HG03060 (cell line): ENCODE measurements around the gene DIS3L2.
"Not testable (repeated sequence)": the region's sequence is repeated elsewhere in the genome, so short reads cannot be mapped to it uniquely, and the experiment has no call there.

Experiments
- ATAC-seq: cut with Tn5 transposase; IDR thresholded peaks from one replicate; pipeline ENCODE4 v1.9.1; 2021; ENCODE audit warnings: low read depth, moderate number of reproducible peaks; ENCODE audit not compliant: unreplicated experiment

Gene DIS3L2

DNA sequence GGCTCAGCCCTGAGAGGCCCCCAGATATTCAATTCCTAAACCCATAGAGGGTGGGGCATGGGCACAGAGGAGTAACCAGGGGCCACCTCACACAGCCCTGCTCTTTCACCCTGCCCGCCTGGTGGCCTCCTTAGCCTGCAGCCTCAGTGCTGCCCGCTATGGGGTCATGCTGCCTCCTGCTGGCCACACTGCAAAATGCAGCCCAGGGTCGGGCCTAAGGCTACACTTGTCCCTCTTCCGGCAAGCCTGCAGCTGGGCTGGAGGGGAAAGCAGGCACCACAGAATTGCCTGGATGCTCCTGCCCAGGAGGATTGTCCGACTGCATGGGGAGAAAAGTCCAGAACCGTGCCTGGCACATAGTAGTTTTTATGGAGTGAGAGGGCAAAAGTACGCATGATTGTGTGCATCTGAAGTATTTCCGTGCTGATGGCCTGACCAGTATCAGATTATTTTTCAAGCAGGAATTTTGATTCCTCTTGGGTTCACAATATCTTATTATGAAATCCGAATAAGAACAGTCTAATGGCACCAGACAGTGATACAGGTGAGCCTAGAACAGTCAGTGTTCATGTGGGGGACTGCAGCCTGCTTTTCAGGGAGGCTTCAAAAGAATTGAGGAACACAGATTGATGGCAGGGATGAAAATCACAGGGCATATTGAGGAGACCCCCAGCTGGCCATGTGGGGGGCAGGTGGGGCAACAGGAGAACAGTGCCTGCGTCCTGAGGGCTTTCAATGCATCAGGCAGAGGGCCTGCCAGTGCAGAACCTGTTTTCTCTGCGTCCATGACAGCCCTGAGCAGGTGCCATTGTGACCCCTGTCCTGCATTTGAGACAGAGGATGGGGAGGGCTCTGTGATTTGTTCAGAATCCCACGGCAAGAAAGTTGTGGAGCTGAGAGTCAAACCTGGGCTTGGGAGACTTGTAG lies 365.9 kb downstream of the DIS3L2 start:
- no peak for ATAC-seq

DNA sequence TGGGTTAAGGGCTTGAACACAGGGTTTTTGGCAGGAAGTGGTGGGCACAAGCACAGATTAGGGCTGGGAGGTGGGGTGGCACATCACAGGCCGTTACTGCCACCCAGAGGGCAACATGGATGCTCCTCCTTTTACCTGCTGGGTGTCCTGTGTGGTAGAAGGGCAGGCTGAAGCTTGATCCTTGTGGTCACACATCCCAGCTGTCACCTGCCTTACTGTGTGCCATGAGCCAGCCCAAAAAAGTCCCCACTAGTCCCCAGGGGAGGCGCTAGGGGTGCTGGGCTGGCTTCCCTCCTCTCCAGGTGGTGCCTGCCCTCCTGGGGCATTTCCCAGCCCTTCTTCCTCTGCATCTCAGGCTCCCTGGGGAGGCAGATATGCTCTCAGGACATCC lies 366.5 kb downstream of the DIS3L2 start:
- ATAC-seq: no peak

DNA sequence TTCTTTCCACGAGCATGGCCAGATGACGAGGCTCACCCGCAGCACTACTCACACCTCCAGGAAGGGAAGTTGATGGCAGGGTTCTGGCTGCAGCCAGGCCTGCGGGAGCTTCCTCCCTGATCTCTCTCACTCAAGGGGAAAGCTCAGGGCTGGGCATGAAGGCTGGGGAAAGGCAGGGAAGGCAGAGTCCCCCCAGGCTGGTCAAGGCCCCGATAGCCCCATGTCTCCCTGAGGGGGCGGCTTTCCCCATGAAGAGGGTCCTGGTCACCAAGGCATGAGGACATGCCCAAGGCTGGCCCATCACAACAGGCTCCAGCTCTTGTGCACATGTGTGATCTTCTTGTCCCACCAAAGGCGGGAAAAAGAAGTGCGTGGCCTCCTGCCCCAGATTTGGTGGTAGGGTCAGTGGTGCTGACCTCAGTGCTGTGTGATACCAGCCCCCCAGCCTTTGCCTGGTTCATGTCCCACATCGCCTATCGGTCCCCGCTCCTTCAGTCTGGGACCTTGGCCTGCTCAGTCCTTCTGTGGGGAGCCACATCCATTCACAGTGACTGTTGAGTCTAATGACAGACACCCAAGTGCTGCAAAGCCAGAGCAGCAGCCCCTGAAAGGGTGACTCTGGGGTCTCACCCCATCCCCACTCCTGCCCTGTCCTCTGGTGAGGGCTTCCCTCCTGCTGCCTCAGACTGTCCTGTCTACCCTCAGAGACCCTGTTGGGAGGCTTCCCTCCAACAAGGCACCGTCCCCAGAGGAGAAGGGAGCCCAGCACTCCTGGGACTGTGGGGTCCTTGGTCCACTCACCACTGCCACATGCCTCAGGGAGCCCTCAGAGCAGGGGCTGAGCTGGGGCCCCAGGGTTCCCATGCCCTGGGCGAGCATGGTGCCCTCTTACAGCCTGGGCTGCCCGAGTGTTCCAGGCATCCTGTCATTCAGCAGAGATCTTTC lies 367.3 kb downstream of the DIS3L2 start:
- no peak for ATAC-seq

DNA sequence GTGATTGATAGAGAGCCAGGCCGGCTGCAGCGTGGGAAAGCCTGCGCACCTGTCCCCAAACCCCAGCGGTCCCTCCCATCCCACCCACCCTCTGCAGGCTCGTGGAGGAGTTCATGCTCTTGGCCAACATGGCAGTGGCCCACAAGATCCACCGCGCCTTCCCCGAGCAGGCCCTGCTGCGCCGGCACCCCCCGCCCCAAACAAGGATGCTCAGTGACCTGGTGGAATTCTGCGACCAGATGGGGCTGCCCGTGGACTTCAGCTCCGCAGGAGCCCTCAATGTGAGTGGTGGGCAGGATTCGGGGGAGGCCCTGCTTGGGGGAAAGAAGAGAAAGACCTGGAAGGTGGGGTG lies 368.2 kb downstream of the DIS3L2 start:
- ATAC-seq: no peak

DNA sequence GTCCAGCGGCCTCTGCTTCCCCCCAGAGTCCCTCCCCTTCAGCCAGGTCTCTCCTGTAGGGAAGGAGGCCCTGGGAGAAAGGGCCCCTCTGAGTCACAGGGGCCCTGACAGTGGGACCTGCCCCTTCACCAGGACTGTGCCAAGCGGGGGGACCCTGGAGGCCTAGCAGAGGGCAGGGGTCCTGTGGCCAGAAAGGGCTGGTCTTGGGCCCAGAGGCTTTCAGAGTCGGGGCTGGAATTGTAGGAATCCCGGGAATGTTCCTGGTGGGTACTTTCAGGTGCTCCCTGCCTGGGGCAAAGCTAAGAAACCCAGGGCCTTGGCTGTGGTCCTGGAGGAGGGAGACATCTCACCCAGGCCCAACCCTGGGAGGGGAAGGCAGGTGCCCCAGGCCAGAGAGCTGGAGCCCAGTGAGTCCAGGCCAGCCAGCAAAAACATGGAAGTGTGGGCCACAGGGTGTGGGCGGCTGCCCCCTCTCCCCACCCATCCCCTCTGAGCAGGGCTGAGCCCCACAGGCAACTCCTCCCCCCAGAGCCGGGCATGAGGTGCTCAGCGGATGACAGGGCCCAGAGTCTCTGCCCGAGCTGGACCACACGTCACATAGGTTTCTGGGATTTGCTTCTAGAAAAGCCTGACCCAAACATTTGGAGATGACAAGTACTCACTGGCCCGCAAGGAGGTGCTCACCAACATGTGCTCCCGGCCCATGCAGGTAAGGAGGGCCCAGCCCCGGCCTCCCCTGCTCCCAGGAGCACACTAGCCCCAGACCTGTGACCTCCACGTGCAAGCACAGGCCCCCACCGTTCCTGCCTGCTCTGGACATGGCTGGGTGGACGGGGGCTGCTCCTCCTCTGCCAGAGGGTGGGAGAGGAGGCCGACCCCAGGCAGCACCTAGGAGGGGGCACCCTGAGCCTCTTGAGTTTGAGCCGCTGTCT lies 368.8 kb downstream of the DIS3L2 start:
- ATAC-seq: no peak

DNA sequence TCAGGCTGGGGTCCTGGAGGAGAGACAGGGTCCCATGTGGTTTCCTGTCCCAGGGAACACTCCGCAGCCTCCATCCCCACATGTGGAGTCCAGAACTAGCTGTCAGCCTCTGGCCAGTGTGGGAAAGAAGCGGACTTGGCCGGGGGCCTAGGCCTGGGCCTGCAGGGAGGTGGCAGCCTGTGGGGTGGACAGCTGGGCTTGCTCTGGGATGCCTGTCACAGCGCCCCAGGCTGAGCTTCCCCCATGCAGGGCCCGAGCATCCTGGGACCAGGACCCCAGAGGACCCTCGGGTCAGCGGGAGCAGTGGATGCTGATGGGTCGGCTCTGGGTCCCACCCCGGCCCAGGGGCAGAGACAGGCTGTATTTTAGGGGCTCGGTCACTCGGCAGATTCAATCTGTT lies 369.5 kb downstream of the DIS3L2 start:
- not testable (repeated sequence) for ATAC-seq

DNA sequence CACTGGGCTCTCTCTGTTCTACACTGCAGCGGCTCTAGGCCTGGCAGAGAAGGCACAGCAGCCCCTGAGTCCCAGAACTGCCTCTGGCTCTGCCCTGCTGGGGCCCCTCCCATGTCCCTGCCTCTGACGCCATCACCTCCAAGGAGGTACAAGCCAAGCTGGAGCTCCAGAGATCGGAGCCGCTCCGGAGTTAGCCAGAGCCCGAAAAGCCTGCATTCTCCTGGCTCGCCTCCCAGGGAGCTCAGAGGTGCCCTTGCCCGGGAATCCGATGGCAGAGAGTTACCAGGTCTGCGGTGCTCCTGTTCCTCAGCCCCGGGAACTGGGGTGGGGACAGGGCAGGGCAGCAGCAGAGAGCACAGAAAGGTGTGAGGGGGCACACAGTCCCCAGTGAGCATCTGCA lies 370.1 kb downstream of the DIS3L2 start:
- not testable (repeated sequence) for ATAC-seq

DNA sequence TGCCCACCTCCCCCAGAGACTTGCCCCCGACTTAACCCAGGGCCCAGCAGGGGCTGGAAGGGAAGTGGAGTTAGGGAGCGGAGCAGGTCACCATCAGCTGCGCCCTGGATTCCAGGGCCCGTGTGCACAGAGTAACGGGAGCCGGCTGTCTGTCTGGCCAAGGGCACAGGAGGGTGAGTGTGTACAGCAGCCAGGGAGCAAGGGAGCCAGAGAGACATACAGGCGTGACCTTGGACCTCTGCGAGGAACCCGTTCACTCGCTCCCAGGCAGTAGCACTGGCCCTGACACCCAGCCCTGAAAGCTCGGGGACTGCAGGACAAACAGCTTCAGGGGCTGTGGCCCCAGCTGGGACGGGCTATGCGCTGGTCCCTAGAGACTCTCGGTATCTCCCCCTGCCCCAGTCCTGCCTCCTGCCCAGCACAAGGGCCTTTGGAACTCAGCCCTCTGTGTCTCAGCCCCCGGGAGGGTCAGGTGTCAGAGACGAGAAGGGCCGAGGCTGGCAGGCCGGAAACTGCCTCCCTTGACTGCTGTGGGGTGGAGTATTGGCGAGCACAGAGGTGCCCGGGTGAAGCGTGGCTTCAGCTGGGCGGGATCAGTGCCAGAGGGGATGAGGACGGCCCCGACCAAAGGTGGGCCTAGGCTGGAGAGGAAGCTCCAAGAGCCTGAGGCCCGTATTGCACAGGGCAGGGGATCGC lies 370.9 kb downstream of the DIS3L2 start:
- not testable (repeated sequence) for ATAC-seq

DNA sequence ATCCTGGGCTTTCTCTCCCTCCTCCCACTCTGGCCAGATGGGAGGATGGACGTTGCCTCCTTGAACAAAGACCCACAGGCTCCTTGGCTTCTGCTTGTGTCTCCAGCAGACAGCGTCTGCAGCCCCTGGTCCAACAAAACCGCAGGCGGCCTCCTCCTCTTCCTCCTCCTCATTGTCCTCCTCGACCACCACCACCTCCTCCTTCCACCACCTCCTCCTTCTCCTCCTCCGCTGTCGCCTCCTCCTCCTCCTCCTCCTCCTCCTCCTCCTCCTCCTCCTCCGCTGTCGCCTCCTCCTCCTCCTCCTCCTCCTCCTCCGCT lies 371.4 kb downstream of the DIS3L2 start:
- no peak for ATAC-seq

DNA sequence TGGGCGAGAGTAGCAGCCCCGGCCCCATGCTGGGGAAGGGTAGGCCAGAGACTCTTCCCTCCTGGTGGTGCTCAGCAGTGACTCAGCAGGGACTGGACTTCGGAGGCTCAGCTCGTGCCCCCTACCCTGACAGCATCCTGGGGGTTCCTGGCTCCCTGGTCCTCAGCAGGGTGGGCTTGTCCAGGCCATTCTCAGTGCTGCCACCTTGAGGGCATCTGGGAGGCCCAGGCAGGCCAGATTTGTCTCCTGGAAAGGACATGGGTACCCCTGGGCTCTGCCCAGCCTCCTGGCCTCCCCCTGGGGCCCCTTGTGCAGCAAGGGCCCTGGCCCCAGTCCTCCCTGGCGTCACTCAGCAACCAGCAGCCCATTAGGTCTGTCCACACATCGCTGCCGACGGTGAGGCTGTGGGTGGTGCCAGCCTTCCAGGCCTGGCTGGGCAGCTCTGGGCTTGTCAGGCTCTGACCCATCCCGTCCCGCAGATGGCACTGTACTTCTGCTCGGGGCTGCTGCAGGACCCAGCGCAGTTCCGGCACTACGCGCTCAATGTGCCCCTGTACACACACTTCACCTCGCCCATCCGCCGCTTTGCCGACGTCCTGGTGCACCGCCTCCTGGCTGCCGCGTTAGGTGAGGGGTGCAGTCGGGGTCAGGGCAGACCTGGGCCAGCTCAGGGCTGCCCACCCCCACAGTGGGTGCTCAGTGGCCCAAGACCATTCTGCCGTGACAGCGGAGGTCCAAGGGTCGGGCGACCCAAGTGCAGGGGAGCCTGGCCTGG lies 372.0 kb downstream of the DIS3L2 start:
- ATAC-seq: no peak

DNA sequence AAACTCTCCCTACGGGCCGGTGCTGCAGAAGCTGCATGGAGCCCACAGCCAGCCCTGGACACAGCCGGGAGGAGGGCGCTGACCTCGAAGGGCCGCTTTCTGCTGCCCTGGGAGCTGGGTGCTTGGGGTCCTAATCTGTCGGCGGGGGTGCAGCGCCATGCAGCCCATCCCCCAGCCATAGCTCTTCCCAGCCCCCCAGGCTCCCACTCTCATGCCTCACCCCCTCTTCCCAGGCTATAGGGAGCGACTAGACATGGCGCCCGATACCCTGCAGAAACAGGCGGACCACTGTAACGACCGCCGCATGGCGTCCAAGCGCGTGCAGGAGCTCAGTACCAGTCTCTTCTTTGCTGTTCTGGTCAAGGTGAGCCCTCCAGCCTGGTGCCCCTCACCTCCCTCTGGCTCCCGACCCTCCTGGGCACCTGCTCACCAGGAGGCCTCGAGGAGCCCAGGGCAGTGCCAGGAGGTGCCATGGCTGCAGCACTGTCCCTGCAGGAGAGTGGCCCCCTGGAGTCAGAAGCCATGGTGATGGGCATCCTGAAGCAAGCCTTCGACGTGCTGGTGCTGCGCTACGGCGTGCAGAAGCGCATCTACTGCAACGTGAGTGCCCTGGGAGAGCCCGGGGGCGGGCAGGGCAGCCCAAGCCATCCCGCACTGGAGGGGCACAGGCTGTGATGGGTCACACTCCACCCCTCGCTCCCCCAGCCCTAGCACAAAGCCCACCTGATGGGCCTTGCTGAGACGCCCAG lies 372.8 kb downstream of the DIS3L2 start:
- not testable (repeated sequence) for ATAC-seq

DNA sequence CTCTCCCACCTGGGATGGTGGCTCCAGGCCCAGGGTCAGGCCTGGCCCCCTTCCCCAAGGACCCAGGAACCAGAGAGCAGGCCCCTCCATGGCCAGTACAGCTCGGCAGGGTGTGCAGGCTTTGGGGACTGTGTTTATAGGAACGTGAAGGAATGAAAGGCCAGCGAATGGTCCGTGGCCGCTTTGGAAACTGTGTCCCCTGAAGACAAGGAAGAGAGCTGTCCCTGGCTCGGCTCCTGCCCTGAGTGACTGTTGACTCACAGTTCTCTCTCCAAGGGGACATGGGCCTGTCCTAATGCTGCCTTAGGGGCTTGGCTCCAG lies 373.3 kb downstream of the DIS3L2 start:
- not testable (repeated sequence) for ATAC-seq

DNA sequence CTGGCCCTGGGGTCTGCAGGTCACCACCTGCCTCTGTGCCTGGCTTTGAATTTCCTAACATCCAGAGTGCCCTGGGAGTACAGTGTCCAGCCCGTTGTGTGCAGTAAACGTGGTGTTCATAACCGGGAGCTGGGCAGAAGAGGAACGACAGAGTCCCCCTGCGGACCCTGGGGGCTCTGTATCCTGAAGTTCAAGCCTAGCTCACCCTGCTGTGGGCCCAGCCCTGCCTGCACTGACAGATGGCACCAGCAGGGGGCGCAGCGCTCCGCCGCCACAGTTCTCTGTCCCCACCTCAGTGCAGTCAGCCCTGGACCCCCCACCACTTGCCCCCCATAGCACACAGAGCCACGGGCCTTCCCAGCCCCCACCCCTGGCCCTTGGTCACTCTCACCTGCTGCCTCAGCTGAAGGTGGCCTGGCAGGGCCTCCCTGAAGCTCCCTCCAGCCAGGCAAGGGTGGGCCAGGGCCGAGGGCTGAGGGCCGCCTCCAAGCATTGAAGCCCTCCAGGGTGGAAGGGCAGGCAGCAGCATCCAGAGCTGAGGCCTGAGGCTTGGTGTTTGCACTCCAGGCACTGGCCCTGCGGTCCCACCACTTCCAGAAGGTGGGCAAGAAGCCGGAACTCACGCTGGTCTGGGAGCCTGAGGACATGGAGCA lies 373.8 kb downstream of the DIS3L2 start:
- not testable (repeated sequence) for ATAC-seq

DNA sequence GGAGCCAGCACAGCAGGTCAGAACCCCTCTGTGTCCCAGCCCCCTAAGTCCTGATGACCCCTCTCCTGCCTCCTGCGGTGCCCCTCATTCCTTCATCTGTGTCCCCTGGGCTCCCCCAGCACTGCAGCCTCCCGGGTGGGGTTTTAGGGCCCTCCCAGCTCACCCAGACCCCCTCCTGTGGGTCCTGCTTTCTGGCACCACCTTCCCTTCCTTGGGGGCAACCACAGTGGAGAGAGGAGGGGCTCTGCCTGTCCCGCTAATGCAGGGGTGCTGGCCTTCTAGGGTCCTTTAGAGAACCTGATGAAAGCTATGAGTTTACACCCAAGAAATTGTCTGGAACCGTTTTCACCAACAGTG lies 374.3 kb downstream of the DIS3L2 start:
- no peak for ATAC-seq

DNA sequence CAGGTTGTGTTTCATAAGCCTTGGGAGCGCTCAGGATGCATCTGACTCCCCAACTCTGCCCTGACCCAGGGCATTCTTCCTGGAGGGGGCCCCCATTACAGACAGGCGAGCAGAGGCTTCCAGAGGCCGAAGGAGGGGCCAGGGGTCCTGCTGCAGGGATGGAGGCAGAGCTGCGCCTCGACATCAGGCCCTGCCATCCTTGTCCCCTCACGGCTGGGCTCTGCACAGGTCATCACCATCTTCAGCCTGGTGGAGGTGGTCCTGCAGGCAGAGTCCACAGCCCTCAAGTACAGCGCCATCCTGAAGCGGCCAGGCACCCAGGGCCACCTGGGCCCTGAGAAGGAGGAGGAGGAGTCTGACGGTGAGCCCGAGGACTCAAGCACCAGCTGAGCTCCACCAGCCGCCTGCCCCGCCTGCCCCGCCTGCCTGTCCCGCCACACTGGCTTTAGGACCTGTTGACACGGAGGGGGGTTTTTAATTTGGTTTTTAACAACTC lies 374.8 kb downstream of the DIS3L2 start:
- ATAC-seq: no peak

DNA sequence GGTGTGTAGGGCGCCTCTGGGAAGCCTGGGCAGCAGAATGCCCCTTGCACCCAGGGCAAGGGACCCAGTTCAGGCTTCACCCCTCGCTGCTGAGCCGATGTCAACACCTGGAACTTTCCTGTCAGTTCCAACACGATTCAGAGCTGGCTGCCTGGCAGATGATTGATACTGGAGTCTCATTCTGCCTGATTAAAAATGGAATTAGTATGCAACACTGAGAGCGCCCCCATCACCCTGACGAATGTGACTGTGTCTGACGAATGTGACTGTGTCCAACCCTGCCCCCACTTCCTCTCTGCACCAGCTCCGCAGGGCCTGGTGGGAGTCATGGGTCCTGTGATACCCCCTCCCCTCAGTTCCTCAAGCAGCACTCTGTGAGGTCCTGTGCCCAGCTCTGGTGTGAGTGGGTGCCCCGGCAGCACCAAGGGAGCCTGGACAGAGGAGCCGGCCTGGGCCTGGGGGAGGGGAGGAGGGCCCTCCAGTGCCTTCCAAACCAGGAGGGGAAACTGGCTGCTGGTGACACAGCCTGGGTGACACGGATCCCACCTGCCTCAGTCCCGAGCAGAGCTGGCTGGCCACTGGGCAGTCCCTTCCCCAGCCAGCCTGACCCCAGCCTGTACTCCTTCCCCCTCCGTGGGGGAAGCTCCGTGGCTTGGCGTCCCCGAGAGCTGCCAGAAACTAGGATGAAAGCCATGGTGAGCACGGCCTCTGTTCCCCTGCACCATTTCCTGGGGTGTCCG lies 375.6 kb downstream of the DIS3L2 start:
- ATAC-seq: no peak

DNA sequence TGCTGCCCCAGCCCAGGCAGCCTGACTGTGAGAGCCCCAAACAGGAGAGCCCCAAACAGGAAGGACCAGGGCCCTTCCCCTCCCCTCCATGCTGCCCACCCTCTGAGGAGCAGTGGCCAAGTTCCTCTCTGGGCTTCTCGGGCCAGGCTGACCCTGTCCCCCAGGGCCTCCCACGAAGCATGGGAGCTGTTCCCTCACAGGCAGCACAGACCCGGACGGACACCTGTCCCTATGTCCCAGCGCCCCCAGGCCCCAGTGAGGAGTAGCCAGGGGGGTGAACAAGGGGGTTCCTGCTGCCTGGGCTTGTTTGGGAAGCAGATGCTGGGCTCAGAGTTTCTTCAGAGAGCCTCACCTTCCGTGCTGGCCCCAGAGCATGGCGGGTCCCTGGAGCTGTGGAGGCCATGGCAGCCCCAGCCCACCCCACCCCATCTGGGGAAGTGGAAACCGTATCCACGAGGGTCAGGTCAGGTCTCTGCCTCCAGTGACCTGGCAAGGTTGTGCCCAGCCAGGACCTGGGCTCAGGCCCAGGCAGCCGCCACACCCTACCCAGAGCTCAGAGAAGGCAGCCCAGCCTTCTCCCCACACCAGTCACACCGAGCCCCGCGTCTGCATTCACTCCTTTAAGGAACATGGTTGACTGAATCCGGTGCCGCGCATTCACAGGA lies 376.7 kb downstream of the DIS3L2 start:
- not testable (repeated sequence) for ATAC-seq
